ENCODE measurements around the gene RAX2.
A peak's percentile ranks its signal among the peaks of the same experiment; 100 is the strongest.

RAX2 gene

DNA sequence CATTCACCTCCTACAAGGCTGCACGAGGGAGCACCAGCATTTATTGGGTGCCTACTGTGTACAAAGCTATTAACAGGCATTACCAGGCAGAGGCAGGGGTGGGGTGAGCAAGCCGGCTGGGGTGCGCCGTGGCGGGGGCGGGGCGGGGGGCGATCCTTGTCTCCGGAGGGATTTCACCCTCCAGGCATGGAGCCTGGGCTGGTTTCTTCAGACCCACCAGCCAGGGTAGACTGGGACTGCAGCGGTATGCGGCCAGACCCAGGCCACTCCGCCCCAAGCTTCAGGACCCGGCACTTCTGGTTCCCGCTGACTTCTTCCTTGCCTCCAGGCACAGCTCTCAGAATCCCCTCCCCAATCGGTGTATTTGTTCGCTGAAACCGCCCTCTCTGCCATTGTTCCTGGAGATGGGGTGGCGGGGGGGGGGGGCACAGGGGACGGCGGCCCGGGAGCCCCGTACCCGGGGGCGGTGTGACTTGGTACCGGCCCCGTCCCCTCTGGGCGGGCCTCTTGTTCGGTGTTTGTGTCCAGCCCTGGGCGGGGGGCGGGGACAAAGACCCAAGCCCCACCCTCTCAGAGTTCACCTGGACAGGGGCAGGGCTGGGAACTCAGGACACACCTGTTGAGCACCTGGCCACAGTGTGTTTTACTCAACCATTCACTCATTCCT, 49.5 kb downstream of the RAX2 start:
- H3K4me1 ChIP-seq (ENCODE audit: control insufficient read depth, insufficient read depth, low read length), result no peaks in the 10 kb centered on the region
- H3K27ac ChIP-seq (ENCODE audit: low read depth, low read length), result no peak overlapping the region
- peaks cover 19% of the 10 kb centered on the region for H3K27me3 ChIP-seq (ENCODE audit: control insufficient read depth, insufficient read depth, low read length)
- H3K9ac ChIP-seq (ENCODE audit: low read length), result no peak overlapping the region
- peak overlapping the region; percentile 66 for H3K4me3 ChIP-seq (ENCODE audit: low read length)
- H3K36me3 ChIP-seq (ENCODE audit: control insufficient read depth, insufficient read depth, low read length), result no peaks in the 10 kb centered on the region

GRCh38 chr19:3721887-3722442, 50.1 kb downstream of the RAX2 start:
- Histone ChIP-seq H3K4me3 (ENCODE audit: low read length) (peak overlapping the region; percentile 66), H3K4me1 (ENCODE audit: control insufficient read depth, insufficient read depth, low read length) (no peaks in the 10 kb centered on the region), H3K27me3 (ENCODE audit: control insufficient read depth, insufficient read depth, low read length) (peaks cover 19% of the 10 kb centered on the region), H3K9ac (ENCODE audit: low read length) (no peak overlapping the region), H3K27ac (ENCODE audit: low read depth, low read length) (no peak overlapping the region), H3K36me3 (ENCODE audit: control insufficient read depth, insufficient read depth, low read length) (no peaks in the 10 kb centered on the region)

GRCh38 chr19:3721131-3721886, 50.7 kb downstream of the RAX2 start:
- Histone ChIP-seq H3K27ac (ENCODE audit: low read depth, low read length) (no peak overlapping the region), H3K9ac (ENCODE audit: low read length) (no peak overlapping the region), H3K36me3 (ENCODE audit: control insufficient read depth, insufficient read depth, low read length) (no peaks in the 10 kb centered on the region), H3K27me3 (ENCODE audit: control insufficient read depth, insufficient read depth, low read length) (peaks cover 19% of the 10 kb centered on the region), H3K4me1 (ENCODE audit: control insufficient read depth, insufficient read depth, low read length) (no peaks in the 10 kb centered on the region), H3K4me3 (ENCODE audit: low read length) (peak overlapping the region; percentile 66)

GRCh38 chr19:3720349-3720917, 51.6 kb downstream of the RAX2 start:
- no peak overlapping the region for H3K4me3 ChIP-seq (ENCODE audit: low read length)
- peaks cover 19% of the 10 kb centered on the region for H3K27me3 ChIP-seq (ENCODE audit: control insufficient read depth, insufficient read depth, low read length)

DNA sequence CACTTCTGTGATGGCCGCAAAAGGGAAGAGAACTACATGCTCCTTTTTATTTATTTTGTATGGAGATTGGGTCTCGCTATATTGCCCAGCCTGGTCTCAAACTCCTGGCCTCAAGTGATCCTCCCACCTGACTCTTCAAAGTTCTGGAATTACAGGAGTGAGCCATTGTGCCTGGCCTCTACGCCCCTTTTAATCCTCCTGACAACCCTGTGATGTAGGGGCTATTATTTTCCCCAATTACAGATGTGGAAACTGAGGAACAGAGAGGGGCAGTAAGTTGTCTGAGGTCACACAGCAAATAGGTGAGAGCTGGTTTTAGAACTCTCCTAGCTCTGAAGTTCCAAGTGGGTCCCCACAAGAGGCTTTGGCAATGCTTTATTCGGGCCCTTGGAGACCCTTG, 52.2 kb downstream of the RAX2 start:
- Histone ChIP-seq H3K4me3 (ENCODE audit: low read length) (no peak overlapping the region), H3K27ac (ENCODE audit: low read depth, low read length) (no peak overlapping the region), H3K9ac (ENCODE audit: low read length) (no peak overlapping the region), H3K4me1 (ENCODE audit: control insufficient read depth, insufficient read depth, low read length) (no peaks in the 10 kb centered on the region), H3K36me3 (ENCODE audit: control insufficient read depth, insufficient read depth, low read length) (no peaks in the 10 kb centered on the region), H3K27me3 (ENCODE audit: control insufficient read depth, insufficient read depth, low read length) (peaks cover 19% of the 10 kb centered on the region)

More at GRCh38 chr19:3720349-3720917, 51.6 kb downstream of the RAX2 start:
- Histone ChIP-seq H3K36me3 (ENCODE audit: control insufficient read depth, insufficient read depth, low read length) (no peaks in the 10 kb centered on the region), H3K9ac (ENCODE audit: low read length) (no peak overlapping the region), H3K4me1 (ENCODE audit: control insufficient read depth, insufficient read depth, low read length) (no peaks in the 10 kb centered on the region), H3K27ac (ENCODE audit: low read depth, low read length) (no peak overlapping the region)

Measured in rectal smooth muscle tissue (tissue), 1 donor.